Measurements from ENCODE around the gene PLOD2. TPM values are rescaled to one million over a fixed set of nuclear protein-coding genes. Genes with fewer than 3 reads are reported as not detected.
"Not testable (repeated sequence)": the region's sequence is repeated elsewhere in the genome, so short reads cannot be mapped to it uniquely, and the experiment has no call there.

PLOD2 gene
- total RNA-seq, 2 experiments from 2014 or later, result 0.65 to 2.0 TPM

GRCh38 chr3:146124126-146124801 is 36.7 kb downstream of the PLOD2 start:
- Mint-ChIP-seq H3K27me3 (no peaks in the 10 kb centered on the region), H3K4me1 (ENCODE audit: low read depth) (no peaks in the 10 kb centered on the region), H3K36me3 (ENCODE audit: low read depth) (no peaks in the 10 kb centered on the region), H3K4me3 (no peak overlapping the region), H3K27ac (no peak overlapping the region), H3K9me3 (peaks cover 2% of the 10 kb centered on the region)
- POLR2A ChIA-PET, result no interaction called here
- CTCF ChIA-PET, result no interaction called here
- TF ChIP-seq, protein P1, sequence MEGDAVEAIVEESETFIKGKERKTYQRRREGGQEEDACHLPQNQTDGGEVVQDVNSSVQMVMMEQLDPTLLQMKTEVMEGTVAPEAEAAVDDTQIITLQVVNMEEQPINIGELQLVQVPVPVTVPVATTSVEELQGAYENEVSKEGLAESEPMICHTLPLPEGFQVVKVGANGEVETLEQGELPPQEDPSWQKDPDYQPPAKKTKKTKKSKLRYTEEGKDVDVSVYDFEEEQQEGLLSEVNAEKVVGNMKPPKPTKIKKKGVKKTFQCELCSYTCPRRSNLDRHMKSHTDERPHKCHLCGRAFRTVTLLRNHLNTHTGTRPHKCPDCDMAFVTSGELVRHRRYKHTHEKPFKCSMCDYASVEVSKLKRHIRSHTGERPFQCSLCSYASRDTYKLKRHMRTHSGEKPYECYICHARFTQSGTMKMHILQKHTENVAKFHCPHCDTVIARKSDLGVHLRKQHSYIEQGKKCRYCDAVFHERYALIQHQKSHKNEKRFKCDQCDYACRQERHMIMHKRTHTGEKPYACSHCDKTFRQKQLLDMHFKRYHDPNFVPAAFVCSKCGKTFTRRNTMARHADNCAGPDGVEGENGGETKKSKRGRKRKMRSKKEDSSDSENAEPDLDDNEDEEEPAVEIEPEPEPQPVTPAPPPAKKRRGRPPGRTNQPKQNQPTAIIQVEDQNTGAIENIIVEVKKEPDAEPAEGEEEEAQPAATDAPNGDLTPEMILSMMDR (IDR thresholded peaks at IDR 0.05), result no peak
- ATAC-seq, result no peak
- intact Hi-C loops (cut with micrococcal nuclease), result no loop called here
- no peak for DNase-seq

GRCh38 chr3:146117406-146118285 is 43.3 kb downstream of the PLOD2 start:
- Mint-ChIP-seq H3K27me3 (no peaks in the 10 kb centered on the region), H3K27ac (no peak overlapping the region), H3K9me3 (peaks cover 23% of the 10 kb centered on the region), H3K36me3 (ENCODE audit: low read depth) (no peaks in the 10 kb centered on the region), H3K4me1 (ENCODE audit: low read depth) (no peaks in the 10 kb centered on the region), H3K4me3 (no peak overlapping the region)
- TF ChIP-seq, protein P1 (IDR thresholded peaks at IDR 0.05), result no peak
- CTCF ChIA-PET, result no interaction called here
- intact Hi-C loops (cut with micrococcal nuclease), result no loop called here
- POLR2A ChIA-PET, result no interaction called here
- ATAC-seq (no peak), DNase-seq (no peak)

DNA sequence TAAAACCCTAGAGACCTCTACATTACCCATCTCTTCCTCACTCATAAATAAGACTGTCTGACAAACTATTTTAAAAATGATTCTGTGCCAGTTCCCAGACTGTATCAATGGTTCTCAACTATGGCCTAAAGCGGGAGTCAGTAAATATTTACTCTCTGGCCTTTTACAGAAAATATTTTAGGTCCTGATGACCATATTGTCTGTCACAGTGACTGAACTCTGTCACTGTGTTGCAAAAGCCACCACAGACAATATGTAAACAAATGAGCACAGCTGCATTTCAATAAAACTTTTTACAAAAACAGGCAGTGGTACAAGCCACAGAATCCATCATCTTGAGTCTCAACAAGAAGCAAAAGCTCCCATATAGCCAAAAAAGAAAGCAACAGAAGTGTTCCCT is 45.4 kb downstream of the PLOD2 start:
- H3K9me3 Mint-ChIP-seq, result peaks cover 23% of the 10 kb centered on the region
- DNase-seq, result no peak
- no peaks in the 10 kb centered on the region for H3K36me3 Mint-ChIP-seq (ENCODE audit: low read depth)
- H3K4me1 Mint-ChIP-seq (ENCODE audit: low read depth), result no peaks in the 10 kb centered on the region
- ATAC-seq, result no peak
- CTCF ChIA-PET, result no interaction called here
- no peak overlapping the region for H3K4me3 Mint-ChIP-seq
- TF ChIP-seq, protein P1 (IDR thresholded peaks at IDR 0.05), result no peak
- no peaks in the 10 kb centered on the region for H3K27me3 Mint-ChIP-seq
- POLR2A ChIA-PET, result no interaction called here
- intact Hi-C loops (cut with micrococcal nuclease), result no loop called here
- no peak overlapping the region for H3K27ac Mint-ChIP-seq

DNA sequence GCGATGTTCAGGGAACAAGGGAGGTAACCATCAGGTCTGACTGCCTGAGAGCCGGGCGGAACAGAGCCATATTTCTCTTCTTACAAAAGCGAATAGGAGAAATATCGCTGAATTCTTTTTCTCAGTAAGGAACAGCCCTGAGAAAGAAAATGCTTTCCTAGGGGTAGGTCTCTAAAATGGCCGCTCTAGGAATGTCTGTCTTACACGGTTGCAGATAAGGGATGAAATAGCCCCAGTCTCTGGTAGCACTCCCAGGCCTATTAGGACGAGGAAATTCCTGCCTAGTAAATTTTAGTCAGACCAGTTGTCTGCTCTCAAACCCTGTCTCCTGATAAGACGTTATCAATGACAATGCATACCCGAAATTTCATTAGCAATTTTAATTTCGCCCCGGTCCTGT is 47.2 kb downstream of the PLOD2 start:
- DNase-seq; H3K27me3 Mint-ChIP-seq; CTCF ChIA-PET; ATAC-seq; H3K4me3 Mint-ChIP-seq; H3K27ac Mint-ChIP-seq; H3K4me1 Mint-ChIP-seq (ENCODE audit: low read depth); POLR2A ChIA-PET; H3K36me3 Mint-ChIP-seq (ENCODE audit: low read depth): not testable (repeated sequence)
- H3K9me3 Mint-ChIP-seq, result peaks cover 23% of the 10 kb centered on the region
- intact Hi-C loops (cut with micrococcal nuclease), result loop anchor here (5.0 kb wide), 1 partner anchor 603 kb away; no protein-coding TSS in a partner anchor

DNA sequence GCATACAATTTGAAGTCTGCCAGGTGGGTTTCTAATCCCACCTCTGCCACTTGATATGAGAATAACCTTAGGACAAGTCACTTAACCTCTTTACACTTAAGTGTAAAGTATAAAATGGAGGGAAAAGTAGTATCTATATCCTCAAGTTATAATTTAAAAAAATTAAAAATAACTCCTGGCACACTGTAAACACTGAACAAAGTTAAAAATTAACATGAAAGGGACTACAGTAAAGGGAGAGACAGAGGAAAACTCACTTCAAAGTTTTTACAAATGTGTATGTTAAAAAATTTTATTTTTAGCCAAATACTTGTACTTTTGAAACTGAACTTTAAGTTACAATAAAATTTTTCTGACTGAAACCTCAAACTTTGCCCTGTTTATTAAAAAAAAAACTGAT is 49.6 kb downstream of the PLOD2 start:
- Mint-ChIP-seq H3K36me3 (ENCODE audit: low read depth) (no peaks in the 10 kb centered on the region), H3K9me3 (peaks cover 22% of the 10 kb centered on the region), H3K27me3 (no peaks in the 10 kb centered on the region), H3K27ac (no peak overlapping the region), H3K4me3 (no peak overlapping the region), H3K4me1 (ENCODE audit: low read depth) (no peaks in the 10 kb centered on the region)
- TF ChIP-seq, protein P1 (IDR thresholded peaks at IDR 0.05), result no peak
- DNase-seq (no peak), ATAC-seq (no peak)
- CTCF ChIA-PET, result no interaction called here
- intact Hi-C loops (cut with micrococcal nuclease), result loop anchor here (5.0 kb wide), 1 partner anchor 606 kb away; no protein-coding TSS in a partner anchor
- POLR2A ChIA-PET, result no interaction called here

Measured in activated CD8-positive, alpha-beta T cell treated with anti-CD3 and anti-CD28 coated beads for 36 hours (primary cell).